Trophoblast cell (in vitro differentiated cells and primary cell): ENCODE measurements around the gene AKAP13.
A peak's percentile ranks its signal among the peaks of the same experiment; 100 is the strongest.

Source experiments
- DNase-seq, 2 donors: peaks; one replicate each; pipeline ENCODE4 v3.0.0-alpha.2; 2016
- H2AFZ ChIP-seq: 2 replicates; pipeline ENCODE4 v1.6.1; 2013; ENCODE audit warnings: low read length, moderate library complexity, mild to moderate bottlenecking; ENCODE audit not compliant: insufficient read depth, poor library complexity
- H2AK5ac ChIP-seq: 2 replicates; pipeline ENCODE4 v1.6.1; 2013; ENCODE audit warnings: mild to moderate bottlenecking, low read length
- H2BK120ac ChIP-seq: 2 replicates; pipeline ENCODE4 v1.6.1; 2013; ENCODE audit warnings: low read length, mild to moderate bottlenecking, moderate library complexity; ENCODE audit not compliant: insufficient read depth, poor library complexity
- H2BK12ac ChIP-seq: 2 replicates; pipeline ENCODE4 v1.6.1; 2013; ENCODE audit warnings: mild to moderate bottlenecking, low read length, moderate library complexity
- H2BK5ac ChIP-seq: 2 replicates; pipeline ENCODE4 v1.6.1; 2013; ENCODE audit warnings: low read length, low read depth, moderate library complexity, mild to moderate bottlenecking; ENCODE audit not compliant: poor library complexity
- H3K14ac ChIP-seq: 2 replicates; pipeline ENCODE4 v1.6.1; 2013; ENCODE audit warnings: mild to moderate bottlenecking, low read length
- H3K18ac ChIP-seq: 2 replicates; pipeline ENCODE4 v1.6.1; 2013; ENCODE audit warnings: mild to moderate bottlenecking, low read length
- H3K23ac ChIP-seq: 2 replicates; pipeline ENCODE4 v1.6.1; 2013; ENCODE audit warnings: low read length
- H3K27ac ChIP-seq: 2 replicates; pipeline ENCODE4 v1.5.1; 2013; ENCODE audit warnings: low read depth, mild to moderate bottlenecking, inconsistent platforms, low read length, moderate library complexity
- H3K27me3 ChIP-seq: 2 replicates; pipeline ENCODE4 v1.6.1; 2013; ENCODE audit warnings: inconsistent platforms, mild to moderate bottlenecking, low read length, moderate library complexity; ENCODE audit not compliant: insufficient read depth
- H3K36me3 ChIP-seq, 2 experiments: 1 replicate in 1 of 2; 2 replicates in 1 of 2; pipeline ENCODE4 v1.6.1; 2013; ENCODE audit warnings: low read length in 2 of 2, mild to moderate bottlenecking in 2 of 2, moderate library complexity in 1 of 2; ENCODE audit not compliant: insufficient read depth in 2 of 2, control insufficient read depth in 1 of 2
- H3K4ac ChIP-seq: 2 replicates; pipeline ENCODE4 v1.6.1; 2013; ENCODE audit warnings: low read depth, mild to moderate bottlenecking, low read length, moderate library complexity
- H3K4me1 ChIP-seq, 2 experiments: 1 replicate in 1 of 2; 2 replicates in 1 of 2; pipeline ENCODE4 v1.6.1; 2013; ENCODE audit warnings: low read length in 2 of 2, mild to moderate bottlenecking in 2 of 2, moderate library complexity in 1 of 2; ENCODE audit not compliant: insufficient read depth in 2 of 2, control insufficient read depth in 1 of 2
- H3K4me2 ChIP-seq: 2 replicates; pipeline ENCODE4 v1.6.1; 2013; ENCODE audit warnings: inconsistent platforms, mild to moderate bottlenecking, low read length, moderate library complexity
- H3K4me3 ChIP-seq: 2 replicates; pipeline ENCODE4 v1.5.1; 2013; ENCODE audit warnings: mild to moderate bottlenecking, low read depth, low read length, inconsistent platforms
- H3K79me1 ChIP-seq: one replicate; pipeline ENCODE4 v1.6.1; 2013; ENCODE audit warnings: low read length
- H3K79me2 ChIP-seq: 2 replicates; pipeline ENCODE4 v1.6.1; 2013; ENCODE audit warnings: low read length, mild to moderate bottlenecking; ENCODE audit not compliant: control insufficient read depth, insufficient read depth, poor library complexity
- H3K9ac ChIP-seq: 2 replicates; pipeline ENCODE4 v1.6.1; 2013; ENCODE audit warnings: mild to moderate bottlenecking, low read length
- H3K9me3 ChIP-seq: 2 replicates; pipeline ENCODE4 v1.6.1; 2013; ENCODE audit warnings: low read depth, mild to moderate bottlenecking, control low read depth, inconsistent platforms, low read length; ENCODE audit not compliant: insufficient read depth
- H4K12ac ChIP-seq: 2 replicates; pipeline ENCODE4 v1.6.1; 2013; ENCODE audit warnings: low read depth, mild to moderate bottlenecking, low read length, moderate library complexity
- H4K8ac ChIP-seq: 2 replicates; pipeline ENCODE4 v1.6.1; 2013; ENCODE audit warnings: low read depth, mild to moderate bottlenecking, low read length, moderate library complexity
- H4K91ac ChIP-seq: one replicate; pipeline ENCODE4 v1.6.1; 2013; ENCODE audit warnings: low read depth, mild to moderate bottlenecking, low read length, moderate library complexity
- WGBS: extraction: QIAGEN DNeasy Blood & Tissue Kit; methylation state at CpG from one replicate; pipeline ENCODE4 v1.1.7; 2013; ENCODE audit warnings: missing lambda C conversion rate; ENCODE audit not compliant: insufficient read length, insufficient coverage; ENCODE audit errors: extremely low coverage; 5-methylcytosine and 5-hydroxymethylcytosine counted together

The AKAP13 gene

GRCh38 chr15:85778107-85778776 lies 397.8 kb downstream of the AKAP13 start:
- no CpG with 5 or more reads among the region's 10 CpGs for WGBS
- no peak overlapping the region for H4K8ac ChIP-seq

GRCh38 chr15:85779249-85779648 lies 398.8 kb downstream of the AKAP13 start:
- Histone ChIP-seq H3K4ac (no peak overlapping the region), H2AK5ac (no peak overlapping the region), H2BK12ac (no peak overlapping the region), H3K4me1 (peaks cover 2 to 3% of the 10 kb centered on the region in 2 experiments), H2BK5ac (no peak overlapping the region), H3K23ac (no peak overlapping the region), H3K79me1 (no peaks in the 10 kb centered on the region), H2AFZ (no peak overlapping the region), H3K18ac (no peak overlapping the region), H2BK120ac (no peak overlapping the region), H3K27ac (no peak overlapping the region), H3K9me3 (peaks cover 2% of the 10 kb centered on the region), H3K27me3 (no peaks in the 10 kb centered on the region), H4K91ac (no peak overlapping the region), H3K4me3 (no peak overlapping the region), H4K8ac (no peak overlapping the region), H3K9ac (no peak overlapping the region), H4K12ac (no peak overlapping the region), H3K79me2 (no peaks in the 10 kb centered on the region), H3K4me2 (no peak overlapping the region), H3K14ac (no peak overlapping the region), H3K36me3 (peaks cover 0 to 2% of the 10 kb centered on the region in 2 experiments)
- no CpG with 5 or more reads among the region's 1 CpG for WGBS
- DNase-seq, result no peak

More at GRCh38 chr15:85778107-85778776, 397.8 kb downstream of the AKAP13 start:
- Histone ChIP-seq H3K23ac (no peak overlapping the region), H3K9ac (no peak overlapping the region), H3K4me1 (peaks cover 2 to 3% of the 10 kb centered on the region in 2 experiments), H2BK5ac (no peak overlapping the region), H2BK12ac (no peak overlapping the region), H3K4ac (no peak overlapping the region), H3K27ac (no peak overlapping the region), H3K18ac (peak overlapping the region; percentile 21), H3K9me3 (peaks cover 2% of the 10 kb centered on the region), H3K36me3 (peaks cover 0 to 2% of the 10 kb centered on the region in 2 experiments), H3K4me2 (no peak overlapping the region), H4K91ac (no peak overlapping the region), H3K27me3 (no peaks in the 10 kb centered on the region), H3K79me2 (peaks cover 2% of the 10 kb centered on the region), H2AFZ (no peak overlapping the region), H2BK120ac (no peak overlapping the region), H4K12ac (no peak overlapping the region), H3K14ac (no peak overlapping the region), H3K79me1 (no peaks in the 10 kb centered on the region), H3K4me3 (no peak overlapping the region), H2AK5ac (no peak overlapping the region)
- DNase-seq, result no peak

- Histone ChIP-seq H4K91ac (no peak overlapping the region), H4K12ac (no peak overlapping the region), H3K9me3 (peaks cover 2% of the 10 kb centered on the region), H3K4ac (peak overlapping the region; percentile 21), H3K27ac (no peak overlapping the region), H2BK12ac (no peak overlapping the region), H3K4me3 (no peak overlapping the region), H4K8ac (no peak overlapping the region), H2AK5ac (peak overlapping the region; percentile 34), H2AFZ (no peak overlapping the region), H3K9ac (no peak overlapping the region), H3K36me3 (peaks cover 0 to 2% of the 10 kb centered on the region in 2 experiments), H3K4me1 (peaks cover 3% of the 10 kb centered on the region in 2 experiments), H3K4me2 (no peak overlapping the region), H3K18ac (peak overlapping the region; percentile 58), H2BK5ac (no peak overlapping the region), H3K79me2 (no peaks in the 10 kb centered on the region), H3K23ac (no peak overlapping the region), H3K27me3 (no peaks in the 10 kb centered on the region), H3K14ac (no peak overlapping the region), H3K79me1 (no peaks in the 10 kb centered on the region), H2BK120ac (no peak overlapping the region)
- WGBS, result no CpG with 5 or more reads among the region's 8 CpGs
- DNase-seq, result no peak
Measured at GRCh38 chr15:85780225-85780985, 400.0 kb downstream of the AKAP13 start.

GRCh38 chr15:85781099-85781498 lies 400.7 kb downstream of the AKAP13 start:
- Histone ChIP-seq H2BK12ac (no peak overlapping the region), H3K4ac (no peak overlapping the region), H3K18ac (no peak overlapping the region), H2AK5ac (no peak overlapping the region), H4K12ac (no peak overlapping the region), H3K27ac (no peak overlapping the region), H4K8ac (no peak overlapping the region), H3K79me2 (peaks cover 2% of the 10 kb centered on the region), H3K9me3 (peaks cover 2% of the 10 kb centered on the region), H3K4me1 (peaks cover 6 to 9% of the 10 kb centered on the region in 2 experiments), H2AFZ (no peak overlapping the region), H3K23ac (no peak overlapping the region), H3K4me3 (no peak overlapping the region), H3K79me1 (peaks cover 2% of the 10 kb centered on the region), H2BK5ac (no peak overlapping the region), H4K91ac (no peak overlapping the region), H3K4me2 (no peak overlapping the region), H3K9ac (no peak overlapping the region), H3K27me3 (no peaks in the 10 kb centered on the region), H3K36me3 (peaks cover 0 to 2% of the 10 kb centered on the region in 2 experiments), H3K14ac (no peak overlapping the region), H2BK120ac (no peak overlapping the region)
- DNase-seq, result no peak
- WGBS, result no CpG with 5 or more reads among the region's 7 CpGs
